Panc1 (cell line): Measurements from ENCODE around the gene OTOG.

Source experiments
- SIN3A ChIP-seq: IDR thresholded peaks from 2 replicates; pipeline ENCODE4 v1.6.1; 2012; ENCODE audit warnings: low read depth, mild to moderate bottlenecking, low read length, moderate library complexity, borderline replicate concordance; ENCODE audit not compliant: insufficient read depth
- TF ChIP-seq, protein P1 (sequence below): fragments of 450-650 bp; IDR thresholded peaks from 2 replicates; pipeline ENCODE4 v1.5.1; 2017; ENCODE audit warnings: mild to moderate bottlenecking
- TF ChIP-seq, protein P2 (sequence below), 2 experiments: IDR thresholded peaks; 2 replicates each; pipeline ENCODE4 v1.6.1; 2011 to 2012; ENCODE audit warnings: low read depth in 2 of 2, control low read depth in 1 of 2, low read length in 1 of 2, mild to moderate bottlenecking in 1 of 2, moderate library complexity in 1 of 2; ENCODE audit not compliant: insufficient read depth in 1 of 2

DNA sequence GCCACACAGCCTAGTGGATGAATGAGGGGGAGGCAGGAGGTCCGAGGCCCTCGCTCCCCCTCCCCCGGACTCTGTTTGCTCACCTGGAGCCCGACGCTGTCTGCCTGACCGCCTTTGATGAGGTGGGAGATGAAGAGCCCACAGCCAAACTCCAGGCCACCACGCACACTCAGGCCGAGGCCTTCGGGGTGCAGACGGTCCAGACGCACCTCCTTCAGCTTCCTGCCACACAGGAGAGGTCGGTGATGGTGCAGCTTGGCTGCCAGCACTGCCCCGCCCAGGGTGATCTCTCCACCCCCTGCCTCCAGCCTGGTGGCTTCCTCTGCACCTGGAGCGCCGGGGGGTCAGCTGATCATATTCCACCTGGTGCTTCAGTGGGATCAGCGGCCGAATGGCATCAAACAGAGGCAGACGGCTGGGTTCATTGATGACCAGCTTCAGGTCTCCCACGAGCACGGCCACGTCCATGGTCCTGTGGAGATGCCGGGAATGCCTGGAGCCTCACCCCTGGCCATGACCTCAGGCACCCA, 15.9 kb upstream of the OTOG start:
- TF ChIP-seq, protein P1, sequence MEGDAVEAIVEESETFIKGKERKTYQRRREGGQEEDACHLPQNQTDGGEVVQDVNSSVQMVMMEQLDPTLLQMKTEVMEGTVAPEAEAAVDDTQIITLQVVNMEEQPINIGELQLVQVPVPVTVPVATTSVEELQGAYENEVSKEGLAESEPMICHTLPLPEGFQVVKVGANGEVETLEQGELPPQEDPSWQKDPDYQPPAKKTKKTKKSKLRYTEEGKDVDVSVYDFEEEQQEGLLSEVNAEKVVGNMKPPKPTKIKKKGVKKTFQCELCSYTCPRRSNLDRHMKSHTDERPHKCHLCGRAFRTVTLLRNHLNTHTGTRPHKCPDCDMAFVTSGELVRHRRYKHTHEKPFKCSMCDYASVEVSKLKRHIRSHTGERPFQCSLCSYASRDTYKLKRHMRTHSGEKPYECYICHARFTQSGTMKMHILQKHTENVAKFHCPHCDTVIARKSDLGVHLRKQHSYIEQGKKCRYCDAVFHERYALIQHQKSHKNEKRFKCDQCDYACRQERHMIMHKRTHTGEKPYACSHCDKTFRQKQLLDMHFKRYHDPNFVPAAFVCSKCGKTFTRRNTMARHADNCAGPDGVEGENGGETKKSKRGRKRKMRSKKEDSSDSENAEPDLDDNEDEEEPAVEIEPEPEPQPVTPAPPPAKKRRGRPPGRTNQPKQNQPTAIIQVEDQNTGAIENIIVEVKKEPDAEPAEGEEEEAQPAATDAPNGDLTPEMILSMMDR, result no peak
- TF ChIP-seq, protein P2, sequence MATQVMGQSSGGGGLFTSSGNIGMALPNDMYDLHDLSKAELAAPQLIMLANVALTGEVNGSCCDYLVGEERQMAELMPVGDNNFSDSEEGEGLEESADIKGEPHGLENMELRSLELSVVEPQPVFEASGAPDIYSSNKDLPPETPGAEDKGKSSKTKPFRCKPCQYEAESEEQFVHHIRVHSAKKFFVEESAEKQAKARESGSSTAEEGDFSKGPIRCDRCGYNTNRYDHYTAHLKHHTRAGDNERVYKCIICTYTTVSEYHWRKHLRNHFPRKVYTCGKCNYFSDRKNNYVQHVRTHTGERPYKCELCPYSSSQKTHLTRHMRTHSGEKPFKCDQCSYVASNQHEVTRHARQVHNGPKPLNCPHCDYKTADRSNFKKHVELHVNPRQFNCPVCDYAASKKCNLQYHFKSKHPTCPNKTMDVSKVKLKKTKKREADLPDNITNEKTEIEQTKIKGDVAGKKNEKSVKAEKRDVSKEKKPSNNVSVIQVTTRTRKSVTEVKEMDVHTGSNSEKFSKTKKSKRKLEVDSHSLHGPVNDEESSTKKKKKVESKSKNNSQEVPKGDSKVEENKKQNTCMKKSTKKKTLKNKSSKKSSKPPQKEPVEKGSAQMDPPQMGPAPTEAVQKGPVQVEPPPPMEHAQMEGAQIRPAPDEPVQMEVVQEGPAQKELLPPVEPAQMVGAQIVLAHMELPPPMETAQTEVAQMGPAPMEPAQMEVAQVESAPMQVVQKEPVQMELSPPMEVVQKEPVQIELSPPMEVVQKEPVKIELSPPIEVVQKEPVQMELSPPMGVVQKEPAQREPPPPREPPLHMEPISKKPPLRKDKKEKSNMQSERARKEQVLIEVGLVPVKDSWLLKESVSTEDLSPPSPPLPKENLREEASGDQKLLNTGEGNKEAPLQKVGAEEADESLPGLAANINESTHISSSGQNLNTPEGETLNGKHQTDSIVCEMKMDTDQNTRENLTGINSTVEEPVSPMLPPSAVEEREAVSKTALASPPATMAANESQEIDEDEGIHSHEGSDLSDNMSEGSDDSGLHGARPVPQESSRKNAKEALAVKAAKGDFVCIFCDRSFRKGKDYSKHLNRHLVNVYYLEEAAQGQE (IDR thresholded peaks at IDR 0.05; ENCODE audit: insufficient read depth in 1 of 2, low read depth in 2 of 2, low read length in 1 of 2), result no peak
- TF ChIP-seq SIN3A, result no peak
